Caco-2 (cell line): ENCODE results near the gene FBXO36. TPM values are rescaled to one million over a fixed set of nuclear protein-coding genes. Genes with fewer than 3 reads are reported as not detected.

Experiments used
- BruUV-seq: library from RNA; stranded (reverse); fragments of 400-500 nt; replicated peaks from 2 replicates; lab custom pipeline; 2021; lab: Mats Ljungman, UMichigan
- CTCF ChIA-PET: fragments of 300-600 bp; sonication (Branson Sonifier 250); formaldehyde crosslinking; loops from one replicate; lab custom pipeline; 2022; ENCODE audit warnings: antibody characterized with exemption; lab: Charles Lee
- POLR2A ChIA-PET: fragments of 300-600 bp; sonication (Branson Sonifier 250); formaldehyde crosslinking; loops from one replicate; lab custom pipeline; 2022; ENCODE audit warnings: antibody characterized with exemption; lab: Charles Lee
- DNase-seq, 2 experiments: peaks; one replicate each; pipeline versions ENCODE4 v3.0.0 to v3.0.0-alpha.2; 2020 to 2022
- H3K27me3 ChIP-seq: replicated peaks from 2 replicates; pipeline ENCODE4 v1.6.0; 2011; ENCODE audit warnings: low read length; ENCODE audit not compliant: control insufficient read depth, insufficient read depth
- H3K36me3 ChIP-seq: 2 replicates; pipeline ENCODE4 v1.5.1; 2011; ENCODE audit warnings: low read length; ENCODE audit not compliant: control insufficient read depth, insufficient read depth
- H3K4me1 ChIP-seq: fragments of 250-450 bp; sonication (Bioruptor Pico); 2 replicates; pipeline ENCODE4 v1.5.1; 2020; ENCODE audit warnings: mild to moderate bottlenecking
- H3K4me3 ChIP-seq: 2 replicates; pipeline ENCODE4 v1.5.1; 2011; ENCODE audit warnings: low read depth, mild to moderate bottlenecking, control low read depth, low read length
- H3K9me3 ChIP-seq: fragments of 250-450 bp; sonication (Bioruptor Pico); 2 replicates; pipeline ENCODE4 v1.5.1; 2020; ENCODE audit warnings: mild to moderate bottlenecking, moderate library complexity
- H3K27ac Mint-ChIP-seq: one replicate; pipeline ENCODE4 v1.8.0; 2022; ENCODE audit warnings: mixed read lengths; ENCODE audit not compliant: unreplicated experiment
- H3K27me3 Mint-ChIP-seq: one replicate; pipeline ENCODE4 v1.8.0; 2022; ENCODE audit warnings: mixed read lengths; ENCODE audit not compliant: insufficient read depth, unreplicated experiment
- H3K36me3 Mint-ChIP-seq: one replicate; pipeline ENCODE4 v1.8.0; 2022; ENCODE audit warnings: mild to moderate bottlenecking, mixed read lengths; ENCODE audit not compliant: insufficient read depth, unreplicated experiment
- H3K4me1 Mint-ChIP-seq: one replicate; pipeline ENCODE4 v1.8.0; 2022; ENCODE audit warnings: low read depth, mixed read lengths; ENCODE audit not compliant: unreplicated experiment
- H3K4me3 Mint-ChIP-seq: one replicate; pipeline ENCODE4 v1.8.0; 2022; ENCODE audit warnings: mild to moderate bottlenecking, moderate library complexity, mixed read lengths; ENCODE audit not compliant: unreplicated experiment
- H3K9me3 Mint-ChIP-seq: one replicate; pipeline ENCODE4 v1.8.0; 2022; ENCODE audit warnings: mixed read lengths; ENCODE audit not compliant: unreplicated experiment
- intact Hi-C: fragments of 100-400 bp; cut with micrococcal nuclease; formaldehyde crosslinking; loops from one replicate; pipeline ENCODE4 v1.10.0; 2022; ENCODE audit not compliant: unreplicated experiment
- total RNA-seq: library from RNA; stranded (reverse); gene quantifications from 2 replicates; pipeline ENCODE4 v1.2.3, GENCODE V29; 2022
- TF ChIP-seq, protein P1 (sequence below), 2 experiments: fragments of 200-600 bp in 1 of 2; IDR thresholded peaks; 1 replicate in 1 of 2; 2 replicates in 1 of 2; pipeline versions ENCODE4 v1.5.1 to v1.8.0; 2011 to 2022; ENCODE audit warnings: antibody characterized with exemption in 1 of 2, control low read depth in 1 of 2, inconsistent platforms in 1 of 2, low read depth in 1 of 2, low read length in 1 of 2, mild to moderate bottlenecking in 1 of 2, moderate library complexity in 1 of 2; ENCODE audit not compliant: insufficient read depth in 1 of 2, severe bottlenecking in 1 of 2, unreplicated experiment in 1 of 2

The FBXO36 gene
- total RNA-seq, 1 experiment from 2014 or later, result 0.64 TPM

DNA sequence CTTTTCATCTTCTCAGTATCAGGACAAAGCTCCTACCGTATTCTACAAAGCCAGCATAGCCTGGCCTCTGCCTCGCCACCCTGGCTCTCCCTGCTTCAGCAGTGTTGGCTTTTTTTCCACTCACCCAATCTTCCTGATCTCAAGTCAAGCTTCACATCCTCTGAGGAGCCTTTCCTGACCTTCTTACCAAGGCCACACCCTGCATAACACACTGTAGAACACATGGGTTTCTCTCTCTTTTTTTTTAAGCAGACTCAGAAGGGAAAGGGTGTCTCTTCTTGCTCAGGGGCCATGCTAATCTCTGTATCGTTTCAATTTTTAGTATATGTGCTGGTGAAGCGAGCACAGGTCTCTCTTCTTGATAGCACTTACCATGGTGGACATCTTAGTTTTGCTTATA, 15.2 kb downstream of the FBXO36 start:
- BruUV-seq, result no TSS peak
- Mint-ChIP-seq H3K9me3 (no peaks in the 10 kb centered on the region), H3K27me3 (no peaks in the 10 kb centered on the region), H3K4me1 (no peaks in the 10 kb centered on the region), H3K27ac (no peak overlapping the region), H3K4me3 (no peak overlapping the region), H3K36me3 (no peaks in the 10 kb centered on the region)
- DNase-seq, result no peak
- Histone ChIP-seq H3K36me3 (no peaks in the 10 kb centered on the region), H3K4me1 (no peaks in the 10 kb centered on the region), H3K9me3 (no peaks in the 10 kb centered on the region), H3K4me3 (no peak overlapping the region), H3K27me3 (no peaks in the 10 kb centered on the region)
- intact Hi-C loops, result no loop called here
- ChIA-PET CTCF (no interaction called here), POLR2A (no interaction called here)
- TF ChIP-seq, protein P1, sequence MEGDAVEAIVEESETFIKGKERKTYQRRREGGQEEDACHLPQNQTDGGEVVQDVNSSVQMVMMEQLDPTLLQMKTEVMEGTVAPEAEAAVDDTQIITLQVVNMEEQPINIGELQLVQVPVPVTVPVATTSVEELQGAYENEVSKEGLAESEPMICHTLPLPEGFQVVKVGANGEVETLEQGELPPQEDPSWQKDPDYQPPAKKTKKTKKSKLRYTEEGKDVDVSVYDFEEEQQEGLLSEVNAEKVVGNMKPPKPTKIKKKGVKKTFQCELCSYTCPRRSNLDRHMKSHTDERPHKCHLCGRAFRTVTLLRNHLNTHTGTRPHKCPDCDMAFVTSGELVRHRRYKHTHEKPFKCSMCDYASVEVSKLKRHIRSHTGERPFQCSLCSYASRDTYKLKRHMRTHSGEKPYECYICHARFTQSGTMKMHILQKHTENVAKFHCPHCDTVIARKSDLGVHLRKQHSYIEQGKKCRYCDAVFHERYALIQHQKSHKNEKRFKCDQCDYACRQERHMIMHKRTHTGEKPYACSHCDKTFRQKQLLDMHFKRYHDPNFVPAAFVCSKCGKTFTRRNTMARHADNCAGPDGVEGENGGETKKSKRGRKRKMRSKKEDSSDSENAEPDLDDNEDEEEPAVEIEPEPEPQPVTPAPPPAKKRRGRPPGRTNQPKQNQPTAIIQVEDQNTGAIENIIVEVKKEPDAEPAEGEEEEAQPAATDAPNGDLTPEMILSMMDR (IDR thresholded peaks at IDR 0.05; ENCODE audit: insufficient read depth in 1 of 2, low read depth in 1 of 2, low read length in 1 of 2, severe bottlenecking in 1 of 2, unreplicated experiment in 1 of 2), result no peak

DNA sequence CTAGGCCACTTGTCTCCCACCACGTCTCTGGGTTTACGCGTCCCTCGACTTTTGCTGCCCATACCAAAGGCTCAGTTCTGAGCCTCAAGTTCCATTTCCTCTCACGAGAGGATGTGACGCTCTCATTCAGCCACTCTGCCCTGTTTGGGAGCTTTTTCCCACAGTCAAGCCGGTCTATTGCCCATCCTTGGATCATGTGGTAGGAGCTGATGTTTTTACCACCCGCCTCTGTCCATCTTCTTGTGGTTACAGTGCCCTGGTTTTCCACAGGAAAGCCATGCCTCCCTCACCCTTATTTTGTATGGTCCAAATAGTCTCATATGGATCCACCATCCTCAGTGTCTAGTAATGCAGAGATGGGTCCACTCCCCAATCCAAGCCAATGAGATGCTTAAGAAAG, 20.4 kb downstream of the FBXO36 start:
- Histone ChIP-seq H3K36me3 (no peaks in the 10 kb centered on the region), H3K4me3 (no peak overlapping the region), H3K27me3 (no peaks in the 10 kb centered on the region), H3K9me3 (no peaks in the 10 kb centered on the region), H3K4me1 (no peaks in the 10 kb centered on the region)
- Mint-ChIP-seq H3K4me1 (no peaks in the 10 kb centered on the region), H3K36me3 (no peaks in the 10 kb centered on the region), H3K9me3 (no peaks in the 10 kb centered on the region), H3K4me3 (no peak overlapping the region), H3K27me3 (no peaks in the 10 kb centered on the region), H3K27ac (no peak overlapping the region)
- ChIA-PET POLR2A (no interaction called here), CTCF (no interaction called here)
- intact Hi-C loops, result no loop called here
- no TSS peak for BruUV-seq
- TF ChIP-seq, protein P1 (IDR thresholded peaks at IDR 0.05; ENCODE audit: insufficient read depth in 1 of 2, low read depth in 1 of 2, low read length in 1 of 2, severe bottlenecking in 1 of 2, unreplicated experiment in 1 of 2), result no peak
- no peak for DNase-seq

DNA sequence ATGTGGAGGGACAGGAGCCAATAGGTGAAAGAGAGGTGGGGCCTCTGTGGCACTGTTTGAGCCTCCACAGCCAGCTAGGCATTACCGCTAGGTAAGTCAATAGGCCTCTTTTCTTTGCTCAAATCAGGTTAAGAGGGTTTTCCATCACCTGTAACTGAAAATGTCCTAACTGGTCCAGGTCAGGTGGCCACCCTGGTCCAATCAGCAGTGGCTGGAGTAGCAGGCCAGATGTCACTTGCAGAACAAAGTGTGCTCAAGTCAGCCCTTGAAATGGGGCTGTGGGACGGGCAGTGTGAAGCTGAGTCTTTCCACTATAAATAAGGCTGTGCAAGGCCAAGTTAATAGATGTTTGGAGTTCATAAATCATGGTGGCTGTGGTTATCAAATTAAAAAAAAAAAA, 20.9 kb downstream of the FBXO36 start:
- no peaks in the 10 kb centered on the region for H3K27me3 ChIP-seq
- no peaks in the 10 kb centered on the region for H3K36me3 Mint-ChIP-seq
- no peaks in the 10 kb centered on the region for H3K9me3 Mint-ChIP-seq
- TF ChIP-seq, protein P1 (IDR thresholded peaks at IDR 0.05; ENCODE audit: insufficient read depth in 1 of 2, low read depth in 1 of 2, low read length in 1 of 2, severe bottlenecking in 1 of 2, unreplicated experiment in 1 of 2), result no peak
- no peaks in the 10 kb centered on the region for H3K9me3 ChIP-seq
- BruUV-seq, result no TSS peak
- no peaks in the 10 kb centered on the region for H3K4me1 Mint-ChIP-seq
- no peaks in the 10 kb centered on the region for H3K36me3 ChIP-seq
- H3K4me1 ChIP-seq, result no peaks in the 10 kb centered on the region
- ChIA-PET CTCF (no interaction called here), POLR2A (no interaction called here)
- intact Hi-C loops, result no loop called here
- H3K4me3 Mint-ChIP-seq, result no peak overlapping the region
- H3K27me3 Mint-ChIP-seq, result no peaks in the 10 kb centered on the region
- no peak for DNase-seq
- no peak overlapping the region for H3K27ac Mint-ChIP-seq
- no peak overlapping the region for H3K4me3 ChIP-seq
